GM19397 (cell line): ENCODE results near the gene USP48.
"Not testable (repeated sequence)": the region's sequence is repeated elsewhere in the genome, so short reads cannot be mapped to it uniquely, and the experiment has no call there.

Source experiments
- ATAC-seq: cut with Tn5 transposase; IDR thresholded peaks from one replicate; pipeline ENCODE4 v1.9.1; 2021; ENCODE audit warnings: mild to moderate bottlenecking, moderate library complexity; ENCODE audit not compliant: unreplicated experiment

Gene USP48

GRCh38 chr1:21641076-21641475 is 141.9 kb downstream of the USP48 start:
- ATAC-seq: no peak

- ATAC-seq: no peak
Measured at GRCh38 chr1:21640653-21641052, 142.3 kb downstream of the USP48 start.

- no peak for ATAC-seq
Measured at GRCh38 chr1:21639594-21640041, 143.3 kb downstream of the USP48 start.

GRCh38 chr1:21638531-21639341 is 144.2 kb downstream of the USP48 start:
- ATAC-seq: no peak

- ATAC-seq: no peak
Measured at GRCh38 chr1:21637514-21637913, 145.4 kb downstream of the USP48 start.

GRCh38 chr1:21636029-21636428 is 146.9 kb downstream of the USP48 start:
- ATAC-seq: no peak

GRCh38 chr1:21634806-21635535 is 148.0 kb downstream of the USP48 start:
- no peak for ATAC-seq

- ATAC-seq: no peak
Measured at GRCh38 chr1:21633992-21634805, 148.8 kb downstream of the USP48 start.

GRCh38 chr1:21633141-21633755 is 149.7 kb downstream of the USP48 start:
- ATAC-seq: no peak

GRCh38 chr1:21631944-21632887 is 150.7 kb downstream of the USP48 start:
- ATAC-seq: no peak

- not testable (repeated sequence) for ATAC-seq
Measured at GRCh38 chr1:21631590-21631943, 151.4 kb downstream of the USP48 start.

- ATAC-seq: no peak
Measured at GRCh38 chr1:21630571-21631343, 152.2 kb downstream of the USP48 start.

- ATAC-seq: no peak
Measured at GRCh38 chr1:21629971-21630370, 153.0 kb downstream of the USP48 start.

GRCh38 chr1:21628798-21629393 is 154.1 kb downstream of the USP48 start:
- no peak for ATAC-seq
